Smooth muscle cell (in vitro differentiated cells): ENCODE measurements around the gene CTNNAL1. TPM values are rescaled to one million over a fixed set of nuclear protein-coding genes. Genes with fewer than 3 reads are reported as not detected.

Experiments used
- DNase-seq: peaks from one replicate; lab custom pipeline; 2025; ENCODE audit not compliant: unreplicated experiment; lab: John Stamatoyannopoulos, UW
- H2AFZ ChIP-seq: fragments of 200-600 bp; sonication (generic); 2 replicates; pipeline ENCODE4 v1.6.0; 2016; ENCODE audit warnings: antibody characterized with exemption, low read depth, mild to moderate bottlenecking
- H3F3A ChIP-seq: fragments of 200-600 bp; sonication (generic); 2 replicates; pipeline ENCODE4 v1.6.0; 2017; ENCODE audit warnings: antibody characterized with exemption, low read depth
- H3K27ac ChIP-seq: fragments of 200-600 bp; sonication (generic); 2 replicates; pipeline ENCODE4 v1.5.1; 2016; ENCODE audit warnings: low read depth, mild to moderate bottlenecking
- H3K27me3 ChIP-seq: fragments of 200-600 bp; sonication (generic); 2 replicates; pipeline ENCODE4 v1.6.1; 2016; ENCODE audit warnings: low read depth, mild to moderate bottlenecking
- H3K36me3 ChIP-seq: fragments of 200-600 bp; sonication (generic); 2 replicates; pipeline ENCODE4 v1.5.1; 2016; ENCODE audit warnings: low read depth
- H3K4me1 ChIP-seq: fragments of 200-600 bp; sonication (generic); 2 replicates; pipeline ENCODE4 v1.5.1; 2016; ENCODE audit warnings: low read depth
- H3K4me2 ChIP-seq: fragments of 200-600 bp; sonication (generic); 2 replicates; pipeline ENCODE4 v1.6.0; 2016; ENCODE audit warnings: mild to moderate bottlenecking
- H3K4me3 ChIP-seq: fragments of 200-600 bp; sonication (generic); 2 replicates; pipeline ENCODE4 v1.5.1; 2016; ENCODE audit warnings: mild to moderate bottlenecking
- H3K79me2 ChIP-seq: fragments of 200-600 bp; sonication (generic); 2 replicates; pipeline ENCODE4 v1.6.0; 2016; ENCODE audit warnings: low read depth, mild to moderate bottlenecking
- H3K9ac ChIP-seq: fragments of 200-600 bp; sonication (generic); 2 replicates; pipeline ENCODE4 v1.6.0; 2016; ENCODE audit warnings: low read depth
- H3K9me3 ChIP-seq: fragments of 200-600 bp; sonication (generic); replicated peaks from 2 replicates; pipeline ENCODE4 v1.5.1; 2016; ENCODE audit warnings: low read depth
- H4K20me1 ChIP-seq: fragments of 200-600 bp; sonication (generic); 2 replicates; pipeline ENCODE4 v1.6.0; 2016; ENCODE audit warnings: low read depth
- CTCF ChIP-seq: fragments of 200-600 bp; sonication (generic); IDR thresholded peaks from 2 replicates; pipeline ENCODE4 v1.5.1; 2017; ENCODE audit warnings: borderline replicate concordance, mild to moderate bottlenecking, antibody characterized with exemption; ENCODE audit not compliant: insufficient read depth, poor library complexity, severe bottlenecking
- WGBS: methylation state at CpG from one replicate; pipeline ENCODE4 v1.1.7; 2016; ENCODE audit warnings: low lambda C conversion rate; 5-methylcytosine and 5-hydroxymethylcytosine counted together
- microRNA counts: library from miRNA; unstranded; fragments of <30 nt; microRNA quantifications from one replicate; lab custom pipeline; 2016
- microRNA-seq: library from miRNA; unstranded; fragments of <30 nt; microRNA quantifications from one replicate; pipeline ENCODE4, GENCODE V29; 2016; ENCODE audit warnings: borderline number of aligned reads
- polyA plus RNA-seq: library from polyadenylated mRNA; unstranded; fragments of >200 nt; fragmentation: Nextera tagmentation; extraction: Ambion mirVana; gene quantifications from 2 replicates; pipeline ENCODE4 v1.2.1, GENCODE V29; 2016
- small RNA-seq: library from RNA; depleted of rRNA; stranded (forward); fragments of <200 nt; gene quantifications from one replicate; pipeline ENCODE3, GENCODE V24; 2014
- total RNA-seq: library from RNA; depleted of rRNA; stranded (reverse); fragments of >200 nt; gene quantifications from 2 replicates; pipeline ENCODE4 v1.2.3, GENCODE V29; 2014

The CTNNAL1 gene
- total and polyA plus RNA-seq, 2 experiments from 2014 or later = 27.4 to 33.5 TPM

- WGBS = 100% methylated on average over 2 of the region's 2 CpGs
- DNase-seq = no peak
Measured at GRCh38 chr9:108897324-108898096, 115.8 kb downstream of the CTNNAL1 start.

GRCh38 chr9:108894225-108894997 lies 118.9 kb downstream of the CTNNAL1 start:
- Histone ChIP-seq H3F3A (no peaks in the 10 kb centered on the region), H3K9me3 (no peaks in the 10 kb centered on the region), H2AFZ (no peak overlapping the region), H3K36me3 (peaks cover 8% of the 10 kb centered on the region), H3K4me3 (no peak overlapping the region), H4K20me1 (no peaks in the 10 kb centered on the region), H3K79me2 (no peaks in the 10 kb centered on the region), H3K4me2 (no peak overlapping the region), H3K27ac (no peak overlapping the region), H3K27me3 (no peaks in the 10 kb centered on the region), H3K9ac (no peak overlapping the region), H3K4me1 (no peaks in the 10 kb centered on the region)
- DNase-seq = no peak
- WGBS = 97% methylated on average over 4 of the region's 4 CpGs
- TF ChIP-seq CTCF = no peak

More at GRCh38 chr9:108897324-108898096, 115.8 kb downstream of the CTNNAL1 start:
- Histone ChIP-seq H3K79me2 (no peaks in the 10 kb centered on the region), H3K9me3 (no peaks in the 10 kb centered on the region), H2AFZ (no peak overlapping the region), H3K4me1 (no peaks in the 10 kb centered on the region), H3F3A (no peaks in the 10 kb centered on the region), H3K9ac (no peak overlapping the region), H3K36me3 (peaks cover 23% of the 10 kb centered on the region), H3K27me3 (no peaks in the 10 kb centered on the region), H3K4me2 (no peak overlapping the region), H4K20me1 (no peaks in the 10 kb centered on the region), H3K27ac (no peak overlapping the region), H3K4me3 (no peak overlapping the region)
- TF ChIP-seq CTCF = no peak

MicroRNAs encoded within 50 kb of the gene (microRNA counts, 767-probe panel; counts per million panel counts)
- 183 counts per million for microRNA hsa-miR-32-5p (lab: Ali Mortazavi, UCI)

Small RNA genes within 50 kb of the gene (microRNA-seq; reads per million reads assigned to microRNA genes)
- gene MIR32 = 130 reads per million, percentile 61 among the genes with 10 or more reads in this experiment

Small RNA genes within 50 kb of the gene (small RNA-seq; reads per million reads assigned to genes)
- gene MIR32 = 0.29 reads per million, percentile 5 among the genes with 10 or more reads in this experiment
- gene RF00019 = not detected

Other genes with a start within 250 kb of the CTNNAL1 start
- not detected in 2 replicates for gene ACTL7B, start 157.5 kb downstream of the CTNNAL1 start, total RNA-seq
- not detected in 2 replicates for gene ACTL7B, start 157.5 kb downstream of the CTNNAL1 start, polyA plus RNA-seq
- gene ACTL7A, start 151.2 kb downstream of the CTNNAL1 start, total RNA-seq = not detected in 2 replicates
- not detected in 2 replicates for gene ACTL7A, start 151.2 kb downstream of the CTNNAL1 start, polyA plus RNA-seq
- 38.4 and 72.1 TPM in 2 replicates for gene ELP1, start 79.4 kb downstream of the CTNNAL1 start, total RNA-seq
- gene ELP1, start 79.4 kb downstream of the CTNNAL1 start, polyA plus RNA-seq = 11.9 and 16.2 TPM in 2 replicates
- 16.9 and 21.9 TPM in 2 replicates for gene ABITRAM, start 79.1 kb downstream of the CTNNAL1 start, total RNA-seq
- gene ABITRAM, start 79.1 kb downstream of the CTNNAL1 start, polyA plus RNA-seq = 15.6 and 22.7 TPM in 2 replicates
- gene TMEM245, start 106.4 kb upstream of the CTNNAL1 start, total RNA-seq = 39.7 and 48.0 TPM in 2 replicates
- gene TMEM245, start 106.4 kb upstream of the CTNNAL1 start, polyA plus RNA-seq = 16.3 and 18.4 TPM in 2 replicates
- gene FRRS1L, start 153.8 kb upstream of the CTNNAL1 start, total RNA-seq = 0.09 and 0.36 TPM in 2 replicates
- gene FRRS1L, start 153.8 kb upstream of the CTNNAL1 start, polyA plus RNA-seq = 0.74 TPM in 1 of 2 replicates, not detected in the other